GM21447 (cell line): Measurements from ENCODE around the gene SOX10.

Source experiments
- ATAC-seq: cut with Tn5 transposase; IDR thresholded peaks from one replicate; pipeline ENCODE4 v1.9.1; 2021; ENCODE audit not compliant: unreplicated experiment

SOX10 gene

GRCh38 chr22:37983860-37984791 lies at the start of gene SOX10:
Gene SOX10 (minus strand): TSS chr22:37984555. CDS start chr22:37983784, 771 bp downstream.
- ATAC-seq: no peak

- no peak for ATAC-seq
Observed at GRCh38 chr22:38033522-38034277, 49.3 kb upstream of the SOX10 start.

DNA sequence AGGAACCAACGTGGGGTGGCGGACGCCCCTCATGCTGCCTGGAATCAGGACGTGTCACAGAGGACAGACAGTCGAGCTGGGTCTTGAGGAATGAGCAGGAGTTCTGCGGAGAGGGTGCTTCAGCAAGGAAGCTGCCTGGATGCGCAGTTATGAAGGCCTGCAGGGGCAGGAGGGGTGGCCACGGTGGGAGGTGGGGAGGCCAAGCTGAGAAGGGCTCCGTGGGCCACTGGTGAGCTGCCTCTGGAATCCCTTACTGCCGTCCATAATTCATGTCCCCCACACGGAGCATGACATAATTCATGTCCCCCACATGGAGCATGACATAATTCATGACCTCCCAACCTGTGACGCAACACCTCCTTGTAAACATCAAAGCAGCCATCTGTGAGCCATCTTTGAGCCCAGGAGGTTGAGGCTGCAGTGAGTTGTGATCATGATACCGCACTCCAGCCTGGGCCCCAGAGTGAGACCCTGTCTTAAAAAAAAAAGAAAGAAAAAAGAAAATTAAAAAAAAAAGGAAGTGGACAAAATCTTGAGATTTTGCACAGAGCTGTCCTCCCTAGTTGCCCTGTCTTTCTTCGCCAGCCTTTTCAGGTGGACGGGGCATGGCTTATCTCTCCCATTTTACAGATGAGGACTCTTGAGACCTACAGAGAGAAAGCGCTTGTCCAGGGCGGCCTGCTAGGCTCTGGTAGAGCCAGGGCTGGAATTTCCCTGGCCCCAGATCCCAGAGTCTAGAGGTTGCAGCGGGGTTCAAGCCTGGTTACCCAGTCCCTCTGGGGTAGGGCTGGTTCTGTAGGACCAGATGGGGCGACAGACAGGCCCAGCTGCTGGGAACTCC lies 48.5 kb upstream of the SOX10 start:
- no peak for ATAC-seq

DNA sequence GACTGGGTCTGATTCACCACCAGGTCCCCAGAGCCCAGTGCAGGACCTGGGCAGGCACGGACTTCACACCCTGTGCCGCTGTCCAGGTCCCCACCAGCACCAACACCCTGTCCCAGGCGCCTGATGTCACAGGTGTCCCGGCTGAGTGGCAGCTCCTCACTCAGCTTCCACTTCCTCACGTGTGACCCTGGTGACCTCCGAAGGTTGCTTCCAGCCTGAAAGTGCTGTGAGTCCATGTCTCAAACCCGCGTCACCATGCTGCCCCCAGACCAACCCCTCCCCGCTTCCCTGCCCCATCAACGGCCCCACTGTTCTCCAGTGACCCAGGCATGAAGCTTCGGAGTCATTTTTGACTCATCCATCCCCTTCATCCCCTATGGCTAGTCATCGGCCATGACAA lies 47.1 kb upstream of the SOX10 start:
- no peak for ATAC-seq

- ATAC-seq: no peak
Observed at GRCh38 chr22:38030311-38031133, 46.2 kb upstream of the SOX10 start.

DNA sequence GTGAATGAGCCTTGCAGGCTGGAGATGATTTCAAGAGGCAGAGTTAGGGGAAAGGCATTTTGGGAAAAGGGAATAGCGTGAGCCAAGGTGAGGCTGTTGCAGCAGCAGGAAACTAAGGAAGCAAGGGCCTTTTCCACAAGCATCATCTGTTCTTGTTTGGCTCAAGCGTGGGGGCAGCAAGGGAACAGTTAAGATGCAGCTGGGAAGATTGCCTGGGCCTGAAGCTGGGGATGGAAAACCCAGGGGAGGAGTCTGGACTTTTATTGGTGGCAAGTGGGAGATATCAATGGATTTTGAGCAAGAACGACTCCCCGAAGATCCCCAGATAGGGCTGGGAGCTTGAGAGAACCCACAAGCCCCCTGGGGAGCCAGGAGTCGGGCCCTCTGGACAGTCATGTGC lies 45.5 kb upstream of the SOX10 start:
- ATAC-seq: no peak

GRCh38 chr22:38029370-38029769 lies 45.0 kb upstream of the SOX10 start:
- no peak for ATAC-seq

DNA sequence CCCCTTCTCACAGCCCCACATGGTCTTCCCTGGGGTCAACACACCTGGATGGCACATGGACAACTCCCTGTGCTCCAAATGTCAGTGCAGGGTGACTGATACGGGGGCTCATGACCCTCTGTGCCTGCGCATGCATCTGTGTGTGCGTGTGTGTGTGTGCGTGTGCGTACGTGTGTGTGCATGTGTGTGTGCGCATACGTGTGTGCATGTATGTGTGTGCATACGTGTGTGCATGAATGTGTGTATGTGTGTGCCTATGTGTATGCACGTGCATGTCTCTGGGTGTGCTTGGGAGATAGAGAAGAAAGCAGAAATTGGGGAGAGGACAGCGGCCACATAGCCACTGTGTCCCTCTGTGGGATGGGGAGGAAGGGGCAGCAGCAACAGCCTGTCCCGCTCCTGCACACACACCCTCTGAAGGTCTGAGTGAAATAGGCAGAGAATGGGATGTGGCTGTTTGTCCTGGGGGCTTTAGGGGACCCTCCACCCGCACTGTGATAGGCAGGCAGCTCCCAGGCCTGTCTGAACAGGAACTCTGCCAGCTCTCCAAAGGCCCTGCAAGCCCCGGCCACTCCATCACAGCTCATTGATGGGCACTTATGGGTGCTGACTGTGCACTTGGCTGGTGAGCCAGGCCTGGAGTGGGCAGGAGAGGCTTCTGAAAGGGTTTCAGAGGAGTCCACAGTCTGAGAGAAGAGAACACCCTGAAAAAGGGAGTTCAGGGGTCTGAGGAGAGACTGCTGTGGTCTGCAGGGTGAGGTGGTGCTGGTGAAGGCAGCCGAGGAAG lies 44.2 kb upstream of the SOX10 start:
- ATAC-seq: no peak

GRCh38 chr22:38027487-38027886 lies 43.1 kb upstream of the SOX10 start:
- no peak for ATAC-seq

DNA sequence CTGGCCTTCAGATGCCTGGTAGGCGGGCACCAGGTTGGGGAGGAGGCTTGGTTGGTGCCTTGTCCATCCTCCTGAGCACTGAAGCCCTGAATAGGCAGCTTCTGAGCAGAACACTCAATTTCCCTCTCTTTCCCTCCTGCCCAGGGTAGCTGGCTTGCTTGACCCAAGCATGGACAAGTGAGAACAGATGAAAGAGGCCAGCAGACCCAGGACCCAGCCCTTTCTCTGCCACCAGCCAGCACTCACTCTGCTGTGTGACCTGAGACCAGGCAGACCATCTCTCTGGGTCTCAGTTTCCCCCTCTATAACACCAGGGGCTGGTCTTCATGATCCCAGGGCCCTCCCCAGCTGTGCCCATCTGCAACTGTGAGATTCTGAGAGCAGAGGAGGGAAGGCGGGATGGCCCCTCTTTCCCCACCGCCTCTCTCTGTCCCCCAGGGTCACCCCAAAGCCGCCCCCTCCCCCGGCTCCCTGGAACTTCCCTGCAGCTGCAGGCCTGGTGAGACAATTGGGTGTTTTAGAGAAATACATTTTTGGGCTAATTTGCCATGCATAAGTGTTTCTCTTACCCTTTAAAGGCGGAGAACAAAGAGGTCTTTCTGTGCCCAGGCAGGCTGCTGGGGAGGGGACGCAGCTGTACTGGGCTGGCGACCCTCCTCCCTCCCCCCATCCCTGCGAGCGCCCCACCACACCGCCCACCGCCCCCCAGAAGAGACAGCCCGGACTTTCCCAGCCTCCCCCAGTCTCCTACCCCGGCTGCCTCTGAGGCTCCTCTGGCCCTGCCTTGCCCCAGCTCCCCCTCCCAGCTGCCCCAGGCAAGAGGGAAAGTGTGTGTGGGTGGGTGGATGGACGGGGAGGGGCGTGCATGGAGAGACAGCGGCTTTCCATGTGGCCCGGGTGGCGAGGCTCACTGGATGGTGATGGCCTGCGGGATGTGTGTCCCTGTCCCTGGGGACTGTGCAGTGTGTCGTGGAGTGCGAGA lies 42.1 kb upstream of the SOX10 start:
- ATAC-seq: no peak

DNA sequence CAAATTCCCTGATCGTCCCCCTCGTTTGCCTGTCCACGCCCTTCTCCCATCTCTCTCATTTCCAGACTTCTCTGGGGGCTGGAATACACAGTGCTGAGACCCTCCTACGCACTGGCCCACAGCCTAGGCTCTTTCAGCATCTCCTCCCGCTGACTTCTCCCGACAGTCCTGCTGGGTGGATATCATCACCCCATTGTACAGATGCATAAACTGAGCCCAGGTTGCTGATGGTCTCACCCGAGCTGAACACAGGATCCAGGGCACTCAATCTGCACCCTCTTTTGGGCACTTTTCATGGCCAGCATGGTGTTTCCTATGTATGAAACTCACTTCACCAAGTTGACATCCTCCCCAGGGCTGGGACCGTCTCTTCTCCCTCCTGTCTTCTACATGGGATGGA lies 41.2 kb upstream of the SOX10 start:
- no peak for ATAC-seq

GRCh38 chr22:38023045-38023444 lies 38.7 kb upstream of the SOX10 start:
- no peak for ATAC-seq

DNA sequence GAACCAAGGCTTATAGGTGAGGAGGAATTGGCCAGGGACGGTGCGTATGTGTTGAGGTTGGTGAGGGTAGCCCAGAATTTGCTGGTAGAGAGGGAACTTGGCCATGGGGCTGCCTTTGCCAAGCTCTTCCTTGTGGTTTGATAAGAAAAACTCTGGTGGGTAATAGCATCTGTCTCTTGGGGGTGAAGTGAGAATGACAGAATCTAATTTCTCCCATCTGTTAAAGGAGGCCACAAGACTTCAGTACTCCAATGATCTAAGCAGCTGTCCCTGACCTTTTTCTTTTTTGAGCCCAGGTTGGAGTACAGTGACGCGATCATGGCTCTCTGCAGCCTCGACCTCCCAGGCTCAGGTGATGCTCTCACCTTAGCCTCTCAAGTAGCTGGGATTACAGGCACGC lies 36.9 kb upstream of the SOX10 start:
- no peak for ATAC-seq

GRCh38 chr22:38018938-38019827 lies 34.8 kb upstream of the SOX10 start:
- no peak for ATAC-seq

DNA sequence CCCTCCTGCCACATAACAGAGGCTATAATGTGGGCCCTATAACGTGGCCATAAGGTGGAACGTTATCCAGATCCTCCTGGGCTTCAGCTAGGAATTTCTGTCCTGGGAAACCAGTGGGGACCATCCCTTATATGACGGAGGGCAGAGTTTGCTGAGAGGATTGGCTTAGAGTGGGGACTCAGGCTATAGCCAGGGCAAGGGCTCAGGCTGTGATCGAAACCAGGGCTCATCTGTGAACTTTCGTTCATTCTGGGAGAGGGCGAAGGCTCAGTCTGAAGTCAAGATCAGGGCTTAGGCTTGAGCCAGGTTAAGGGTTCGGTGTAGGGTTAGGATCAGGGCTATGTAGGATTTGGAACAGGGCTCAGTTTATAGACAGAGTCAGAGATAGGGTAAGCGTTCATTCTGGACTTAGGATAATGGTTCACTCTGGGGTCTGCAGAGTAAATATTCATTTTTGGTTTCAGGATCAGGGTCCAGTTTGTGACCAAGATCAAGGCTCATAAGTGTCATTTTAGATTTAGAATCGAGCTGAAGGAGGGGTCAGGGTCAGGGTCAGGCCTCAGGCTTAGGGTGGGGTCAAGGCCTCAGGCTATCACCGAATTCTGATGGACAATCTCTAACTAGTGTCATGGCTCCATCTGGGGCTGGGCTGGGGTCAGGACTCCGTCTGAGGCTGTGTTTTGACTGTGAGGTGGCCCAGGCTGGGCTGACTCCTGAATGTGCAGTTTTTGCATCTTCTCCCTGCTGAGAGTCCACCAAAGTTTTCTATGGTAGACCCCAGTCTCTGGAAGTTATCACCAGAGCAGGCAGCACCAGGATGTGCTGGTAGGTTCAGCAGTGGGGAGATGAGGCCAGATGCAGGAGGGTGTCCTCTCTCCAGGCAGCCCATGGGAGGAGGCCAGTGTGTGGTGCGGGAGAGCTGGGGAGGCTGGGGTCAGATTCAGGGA lies 33.9 kb upstream of the SOX10 start:
- no peak for ATAC-seq

DNA sequence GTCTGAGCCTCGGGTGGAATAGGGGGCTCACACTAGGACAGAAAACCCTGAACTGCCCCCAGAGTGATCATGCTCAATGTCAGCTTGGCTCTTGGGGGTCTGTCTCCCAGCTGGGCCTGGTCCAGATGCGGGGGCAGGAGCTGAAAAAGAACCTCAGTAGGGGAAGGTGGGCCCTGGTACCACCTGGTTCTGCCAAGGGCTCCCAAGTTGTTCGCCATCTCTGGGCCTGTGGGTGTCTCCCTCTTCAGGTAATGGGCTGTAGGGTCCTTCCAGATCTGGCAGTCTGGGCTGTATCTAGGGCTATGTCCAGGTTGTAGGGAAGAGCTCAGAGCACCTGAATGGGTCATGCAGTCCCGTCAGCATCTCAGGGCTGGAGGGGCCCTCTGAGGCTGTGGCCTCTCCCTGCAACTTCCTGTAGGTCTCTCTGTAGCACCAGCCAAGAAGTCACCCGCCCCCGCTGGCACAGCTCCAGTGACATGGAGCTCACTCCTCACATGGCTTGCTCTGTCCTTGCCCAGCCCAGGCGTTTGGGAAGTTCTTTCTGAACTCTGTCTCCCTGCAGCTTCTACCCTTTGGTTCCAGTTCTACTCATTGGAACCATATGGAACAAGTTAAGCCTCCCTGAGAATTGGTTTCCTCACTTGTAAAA lies 33.0 kb upstream of the SOX10 start:
- ATAC-seq: no peak
